GM23338 (cell line): Measurements from ENCODE around the gene GRP.

Experiments
- CREB1 ChIP-seq: fragments of 250-450 bp; sonication (Bioruptor Pico); IDR thresholded peaks from 2 replicates; pipeline ENCODE4 v1.5.0; 2020; ENCODE audit warnings: low read depth, mild to moderate bottlenecking, moderate library complexity
- CTCF ChIP-seq, 2 experiments: fragments of 200-600 bp in 1 of 2; sonication (generic) in 1 of 2; conservative IDR thresholded peaks; 2 replicates each; pipeline versions ENCODE4 v1.5.1 to v1.6.1; 2016 to 2017; ENCODE audit warnings: antibody characterized with exemption in 2 of 2, low read depth in 2 of 2, mild to moderate bottlenecking in 2 of 2, moderate library complexity in 1 of 2
- ETS1 ChIP-seq: IDR thresholded peaks from 2 replicates; pipeline ENCODE4 v1.6.1; 2016; ENCODE audit warnings: antibody characterized with exemption
- EZH2 ChIP-seq: fragments of 200-600 bp; sonication (generic); IDR thresholded peaks from one replicate; pipeline ENCODE4 v1.8.0; 2017; ENCODE audit warnings: antibody characterized with exemption, mild to moderate bottlenecking, low read depth; ENCODE audit not compliant: unreplicated experiment
- EZH2phosphoT487 ChIP-seq: fragments of 200-600 bp; sonication (generic); IDR thresholded peaks from one replicate; pipeline ENCODE4 v1.8.1; 2018; ENCODE audit warnings: antibody characterized with exemption; ENCODE audit not compliant: unreplicated experiment
- JUNB ChIP-seq: IDR thresholded peaks from one replicate; pipeline ENCODE4 v1.6.1; 2016; ENCODE audit warnings: antibody characterized with exemption; ENCODE audit not compliant: unreplicated experiment
- NANOG ChIP-seq: IDR thresholded peaks from 2 replicates; pipeline ENCODE4 v1.6.1; 2016; ENCODE audit warnings: antibody characterized with exemption, borderline replicate concordance
- POLR2AphosphoS5 ChIP-seq: IDR thresholded peaks from 2 replicates; pipeline ENCODE4 v1.6.1; 2016; ENCODE audit warnings: antibody characterized with exemption, low read depth
- REST ChIP-seq: IDR thresholded peaks from one replicate; pipeline ENCODE4 v1.6.1; 2018; ENCODE audit warnings: antibody characterized with exemption; ENCODE audit not compliant: unreplicated experiment
- STAT1 ChIP-seq: IDR thresholded peaks from one replicate; pipeline ENCODE4 v1.6.1; 2016; ENCODE audit warnings: antibody characterized with exemption; ENCODE audit not compliant: unreplicated experiment
- ZNF114 ChIP-seq: fragments of 250-450 bp; sonication (Bioruptor Pico); IDR thresholded peaks from 2 replicates; pipeline ENCODE4 v1.5.0; 2020; ENCODE audit warnings: mild to moderate bottlenecking, moderate library complexity
- ZNF331 ChIP-seq: fragments of 250-450 bp; sonication (Bioruptor Pico); IDR thresholded peaks from 2 replicates; pipeline ENCODE4 v1.5.0; 2020; ENCODE audit warnings: low read depth, mild to moderate bottlenecking, moderate library complexity
- TF ChIP-seq, protein P1 (sequence below): fragments of 250-450 bp; sonication (Bioruptor Pico); IDR thresholded peaks from 2 replicates; pipeline ENCODE4 v1.5.0; 2020; ENCODE audit warnings: mild to moderate bottlenecking, moderate library complexity

GRCh38 chr18:59231877-59232276, 11.9 kb downstream of the GRP start:
- no peak for TF ChIP-seq EZH2
- TF ChIP-seq CTCF (conservative IDR thresholded peaks at IDR 0.05; ENCODE audit: low read depth in 2 of 2): no peak
- no peak for TF ChIP-seq POLR2AphosphoS5
- no peak for TF ChIP-seq EZH2phosphoT487
- TF ChIP-seq REST: no peak
- TF ChIP-seq NANOG: no peak
- TF ChIP-seq CREB1: no peak
- TF ChIP-seq ZNF331 (CRISPR knock-in tag): no peak
- TF ChIP-seq STAT1: no peak
- TF ChIP-seq ETS1: no peak
- no peak for TF ChIP-seq ZNF114 (CRISPR knock-in tag)
- TF ChIP-seq, protein P1, sequence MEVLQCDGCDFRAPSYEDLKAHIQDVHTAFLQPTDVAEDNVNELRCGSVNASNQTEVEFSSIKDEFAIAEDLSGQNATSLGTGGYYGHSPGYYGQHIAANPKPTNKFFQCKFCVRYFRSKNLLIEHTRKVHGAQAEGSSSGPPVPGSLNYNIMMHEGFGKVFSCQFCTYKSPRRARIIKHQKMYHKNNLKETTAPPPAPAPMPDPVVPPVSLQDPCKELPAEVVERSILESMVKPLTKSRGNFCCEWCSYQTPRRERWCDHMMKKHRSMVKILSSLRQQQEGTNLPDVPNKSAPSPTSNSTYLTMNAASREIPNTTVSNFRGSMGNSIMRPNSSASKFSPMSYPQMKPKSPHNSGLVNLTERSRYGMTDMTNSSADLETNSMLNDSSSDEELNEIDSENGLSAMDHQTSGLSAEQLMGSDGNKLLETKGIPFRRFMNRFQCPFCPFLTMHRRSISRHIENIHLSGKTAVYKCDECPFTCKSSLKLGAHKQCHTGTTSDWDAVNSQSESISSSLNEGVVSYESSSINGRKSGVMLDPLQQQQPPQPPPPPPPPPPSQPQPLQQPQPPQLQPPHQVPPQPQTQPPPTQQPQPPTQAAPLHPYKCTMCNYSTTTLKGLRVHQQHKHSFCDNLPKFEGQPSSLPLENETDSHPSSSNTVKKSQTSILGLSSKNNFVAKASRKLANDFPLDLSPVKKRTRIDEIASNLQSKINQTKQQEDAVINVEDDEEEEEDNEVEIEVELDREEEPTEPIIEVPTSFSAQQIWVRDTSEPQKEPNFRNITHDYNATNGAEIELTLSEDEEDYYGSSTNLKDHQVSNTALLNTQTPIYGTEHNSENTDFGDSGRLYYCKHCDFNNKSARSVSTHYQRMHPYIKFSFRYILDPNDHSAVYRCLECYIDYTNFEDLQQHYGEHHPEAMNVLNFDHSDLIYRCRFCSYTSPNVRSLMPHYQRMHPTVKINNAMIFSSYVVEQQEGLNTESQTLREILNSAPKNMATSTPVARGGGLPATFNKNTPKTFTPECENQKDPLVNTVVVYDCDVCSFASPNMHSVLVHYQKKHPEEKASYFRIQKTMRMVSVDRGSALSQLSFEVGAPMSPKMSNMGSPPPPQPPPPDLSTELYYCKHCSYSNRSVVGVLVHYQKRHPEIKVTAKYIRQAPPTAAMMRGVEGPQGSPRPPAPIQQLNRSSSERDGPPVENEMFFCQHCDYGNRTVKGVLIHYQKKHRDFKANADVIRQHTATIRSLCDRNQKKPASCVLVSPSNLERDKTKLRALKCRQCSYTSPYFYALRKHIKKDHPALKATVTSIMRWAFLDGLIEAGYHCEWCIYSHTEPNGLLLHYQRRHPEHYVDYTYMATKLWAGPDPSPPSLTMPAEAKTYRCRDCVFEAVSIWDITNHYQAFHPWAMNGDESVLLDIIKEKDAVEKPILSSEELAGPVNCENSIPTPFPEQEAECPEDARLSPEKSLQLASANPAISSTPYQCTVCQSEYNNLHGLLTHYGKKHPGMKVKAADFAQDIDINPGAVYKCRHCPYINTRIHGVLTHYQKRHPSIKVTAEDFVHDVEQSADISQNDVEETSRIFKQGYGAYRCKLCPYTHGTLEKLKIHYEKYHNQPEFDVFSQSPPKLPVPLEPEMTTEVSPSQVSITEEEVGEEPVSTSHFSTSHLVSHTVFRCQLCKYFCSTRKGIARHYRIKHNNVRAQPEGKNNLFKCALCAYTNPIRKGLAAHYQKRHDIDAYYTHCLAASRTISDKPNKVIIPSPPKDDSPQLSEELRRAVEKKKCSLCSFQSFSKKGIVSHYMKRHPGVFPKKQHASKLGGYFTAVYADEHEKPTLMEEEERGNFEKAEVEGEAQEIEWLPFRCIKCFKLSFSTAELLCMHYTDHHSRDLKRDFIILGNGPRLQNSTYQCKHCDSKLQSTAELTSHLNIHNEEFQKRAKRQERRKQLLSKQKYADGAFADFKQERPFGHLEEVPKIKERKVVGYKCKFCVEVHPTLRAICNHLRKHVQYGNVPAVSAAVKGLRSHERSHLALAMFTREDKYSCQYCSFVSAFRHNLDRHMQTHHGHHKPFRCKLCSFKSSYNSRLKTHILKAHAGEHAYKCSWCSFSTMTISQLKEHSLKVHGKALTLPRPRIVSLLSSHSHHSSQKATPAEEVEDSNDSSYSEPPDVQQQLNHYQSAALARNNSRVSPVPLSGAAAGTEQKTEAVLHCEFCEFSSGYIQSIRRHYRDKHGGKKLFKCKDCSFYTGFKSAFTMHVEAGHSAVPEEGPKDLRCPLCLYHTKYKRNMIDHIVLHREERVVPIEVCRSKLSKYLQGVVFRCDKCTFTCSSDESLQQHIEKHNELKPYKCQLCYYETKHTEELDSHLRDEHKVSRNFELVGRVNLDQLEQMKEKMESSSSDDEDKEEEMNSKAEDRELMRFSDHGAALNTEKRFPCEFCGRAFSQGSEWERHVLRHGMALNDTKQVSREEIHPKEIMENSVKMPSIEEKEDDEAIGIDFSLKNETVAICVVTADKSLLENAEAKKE (CRISPR knock-in tag): no peak
- no peak for TF ChIP-seq JUNB
